HG02943 (cell line): ENCODE data around the gene KRT39.
"Not testable (repeated sequence)": the region's sequence is repeated elsewhere in the genome, so short reads cannot be mapped to it uniquely, and the experiment has no call there.

ENCODE experiments used
- ATAC-seq: cut with Tn5 transposase; IDR thresholded peaks from one replicate; pipeline ENCODE4 v1.9.1; 2021; ENCODE audit warnings: mild to moderate bottlenecking, low read depth, moderate library complexity; ENCODE audit not compliant: unreplicated experiment

KRT39 gene

DNA sequence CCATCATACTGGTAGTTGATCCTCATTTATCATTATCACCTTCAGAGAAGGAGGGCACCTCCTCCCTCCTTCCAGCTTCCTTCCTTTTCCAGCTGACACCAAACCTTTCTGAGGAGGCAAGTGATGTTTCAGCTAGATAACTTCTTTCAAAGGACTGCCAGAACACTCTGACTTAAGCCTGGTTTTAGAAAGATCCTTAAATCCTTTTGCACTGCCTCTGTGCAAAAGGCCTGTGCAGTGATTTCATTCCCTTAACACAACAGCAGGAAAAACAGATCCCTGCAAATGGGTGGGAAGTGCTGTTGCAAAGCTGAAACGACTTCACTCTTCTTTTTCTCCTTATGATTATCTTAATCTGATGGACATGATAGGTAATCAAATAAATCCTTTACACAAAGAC is 22.2 kb downstream of the KRT39 start:
- ATAC-seq, result no peak

DNA sequence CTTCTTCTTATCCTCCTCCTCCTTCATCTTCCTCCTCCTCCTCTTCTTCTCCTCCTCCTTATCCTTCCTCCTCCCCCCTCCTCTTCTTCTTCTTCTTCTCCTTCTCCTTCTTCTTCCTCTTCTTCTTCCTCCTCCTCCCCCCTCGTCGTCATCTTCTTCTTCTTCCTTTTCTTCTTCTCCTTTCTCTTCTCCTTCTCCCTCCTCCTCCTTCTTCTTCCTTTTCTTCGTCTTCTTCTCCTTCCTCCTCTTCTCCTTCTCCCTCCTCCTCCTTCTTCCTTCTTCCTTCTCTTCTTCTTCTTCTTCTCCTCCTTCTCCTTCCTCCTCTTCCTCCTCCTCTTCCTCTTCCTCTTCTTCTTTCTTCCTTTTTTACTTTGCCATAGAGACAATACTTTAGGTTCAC is 24.2 kb downstream of the KRT39 start:
- ATAC-seq, result no peak

DNA sequence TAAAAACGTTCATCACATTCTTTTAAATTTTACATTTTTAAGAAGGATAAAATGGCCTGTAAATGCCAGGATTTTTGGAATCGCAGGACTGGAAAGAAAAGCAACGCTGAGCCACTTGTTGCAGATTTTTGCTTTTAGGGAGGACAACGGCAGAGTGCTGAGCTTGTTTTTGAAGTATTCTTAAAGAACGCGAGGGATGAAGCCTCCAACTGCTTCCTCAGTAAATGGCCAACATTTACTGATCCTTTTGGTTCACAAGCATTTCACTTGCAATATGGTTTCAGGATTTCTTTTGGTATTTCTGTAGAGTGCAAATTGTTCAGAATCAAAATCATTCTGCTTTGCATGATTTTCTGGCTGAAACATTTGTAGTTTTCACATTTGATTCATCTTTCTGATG is 26.5 kb downstream of the KRT39 start:
- no peak for ATAC-seq

DNA sequence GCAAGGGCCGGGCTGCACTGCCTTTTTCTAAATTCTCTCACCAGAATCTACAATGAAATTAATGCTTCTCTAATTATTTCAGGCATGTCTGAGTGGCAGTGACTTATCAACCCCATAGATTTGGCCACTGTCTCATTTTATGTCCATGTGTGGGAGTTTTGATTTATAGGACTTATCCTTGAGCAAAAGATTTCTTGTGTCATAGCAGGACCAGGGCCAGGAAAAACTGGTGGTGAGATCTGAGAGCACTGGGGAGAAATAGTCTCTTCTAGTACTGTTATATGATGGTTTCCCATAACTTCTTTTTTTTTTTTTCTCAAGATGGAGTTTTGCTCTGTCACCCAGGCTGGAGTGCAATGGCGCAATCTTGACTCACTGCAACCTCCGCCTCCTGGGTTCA is 27.8 kb downstream of the KRT39 start:
- ATAC-seq, result no peak

DNA sequence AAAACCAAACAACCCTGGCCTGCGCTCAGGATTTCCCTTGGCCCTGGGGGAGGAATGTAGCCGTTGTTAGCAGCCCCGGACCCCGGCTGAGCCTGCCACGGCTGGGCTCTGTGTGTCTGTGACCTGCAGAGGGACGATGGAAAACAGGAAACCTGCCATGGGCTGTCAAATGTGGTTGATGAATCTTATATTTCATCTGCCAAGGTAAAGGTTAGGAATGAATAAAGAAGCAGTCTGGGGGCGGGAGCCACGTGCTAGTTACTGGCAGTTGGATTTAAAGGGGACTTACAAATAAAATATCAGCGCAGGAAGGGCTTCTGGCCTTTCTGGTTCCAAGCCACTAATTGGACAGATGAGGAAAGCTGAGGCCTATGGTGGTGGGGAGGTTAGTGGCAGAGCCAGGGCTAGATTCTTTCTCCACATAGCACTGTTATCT is 29.3 kb downstream of the KRT39 start, which contains the start of gene KRT23:
Gene KRT23 (minus strand): TSS at position 263 of the 436 bp plus-strand sequence. CDS start 1,043 bp downstream, outside the sequence.
- ATAC-seq, result no peak

DNA sequence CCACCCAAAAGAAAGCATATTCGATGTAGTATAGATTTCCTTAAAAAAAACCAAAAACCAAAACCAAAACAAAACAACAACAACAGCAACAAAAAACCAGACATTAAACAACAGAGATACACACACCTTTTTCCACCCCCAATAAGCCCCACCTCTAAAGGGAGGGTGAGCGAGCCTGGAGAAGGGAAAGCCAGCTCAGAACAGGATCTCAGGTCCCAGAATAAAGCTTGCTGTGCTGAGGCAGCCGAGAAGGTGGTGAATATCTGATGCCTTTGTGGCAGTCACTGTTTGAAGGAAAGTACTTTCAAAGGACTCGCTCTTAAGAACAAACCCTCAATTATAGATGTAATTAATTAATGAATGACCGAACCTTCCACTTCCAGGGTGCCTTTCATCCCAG is 29.8 kb downstream of the KRT39 start:
- ATAC-seq, result no peak

DNA sequence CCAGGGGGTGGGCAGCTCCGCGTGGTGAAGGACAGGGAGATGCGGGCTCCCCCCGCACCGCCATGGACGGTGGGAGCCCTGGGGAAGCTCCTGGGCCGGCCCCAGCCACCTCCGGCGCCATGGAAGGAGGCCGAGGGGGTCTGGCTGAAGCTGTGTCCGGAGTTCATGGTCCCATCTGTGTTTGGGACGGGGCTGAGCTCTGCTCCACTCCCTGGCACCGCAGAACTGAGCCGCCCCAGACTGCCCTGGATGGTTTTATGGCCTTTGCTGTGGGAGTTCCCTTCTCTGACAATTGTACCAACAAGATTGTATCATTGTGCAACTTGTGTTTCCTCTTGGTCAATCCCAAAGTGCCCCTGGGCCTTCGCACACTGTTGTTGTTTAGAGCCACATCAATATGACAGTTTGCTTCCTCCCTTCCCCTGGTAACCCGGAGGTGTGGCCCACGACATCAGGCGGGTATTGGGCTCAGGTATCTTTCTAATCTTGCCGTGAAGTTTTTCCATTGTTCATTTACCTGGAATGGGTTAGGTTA is 30.2 kb downstream of the KRT39 start:
- ATAC-seq, result no peak

DNA sequence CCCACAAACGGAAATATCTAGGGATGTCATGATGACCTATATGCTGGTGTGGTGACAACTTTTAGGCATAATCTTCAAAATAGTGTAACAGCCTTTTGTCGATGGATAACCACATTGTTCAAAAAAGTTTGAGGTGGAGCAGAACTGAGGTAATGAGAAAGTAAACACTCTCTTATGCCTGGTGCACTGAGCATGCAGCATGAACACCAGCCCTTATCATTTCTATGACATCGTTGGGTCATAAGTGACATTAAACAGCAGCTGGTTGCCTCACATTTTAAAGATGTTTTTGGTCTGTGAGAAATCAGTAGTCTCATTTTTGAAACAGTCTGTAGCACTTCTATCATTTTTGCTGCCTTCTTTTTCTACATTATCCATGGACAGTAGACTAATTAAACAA is 31.1 kb downstream of the KRT39 start:
- no peak for ATAC-seq

DNA sequence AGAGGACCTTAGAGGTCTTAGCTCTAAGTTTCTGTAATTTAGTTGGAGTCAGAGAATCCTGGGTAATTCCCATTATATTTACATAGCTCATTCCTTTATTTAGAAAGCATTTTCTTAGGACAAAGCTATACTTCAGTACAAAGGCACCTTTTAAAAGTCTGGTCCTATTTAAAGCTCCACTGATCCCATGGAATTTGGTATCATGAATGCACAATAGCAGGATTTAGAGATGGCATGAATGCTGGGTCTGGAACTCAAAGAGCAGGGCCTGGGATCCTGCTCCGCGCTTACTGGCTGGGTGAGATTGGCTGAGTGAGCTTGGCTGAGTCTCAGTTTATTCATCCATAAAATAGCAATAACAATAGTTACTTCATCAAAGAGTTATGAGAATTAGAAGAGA is 34.1 kb downstream of the KRT39 start:
- ATAC-seq, result no peak

DNA sequence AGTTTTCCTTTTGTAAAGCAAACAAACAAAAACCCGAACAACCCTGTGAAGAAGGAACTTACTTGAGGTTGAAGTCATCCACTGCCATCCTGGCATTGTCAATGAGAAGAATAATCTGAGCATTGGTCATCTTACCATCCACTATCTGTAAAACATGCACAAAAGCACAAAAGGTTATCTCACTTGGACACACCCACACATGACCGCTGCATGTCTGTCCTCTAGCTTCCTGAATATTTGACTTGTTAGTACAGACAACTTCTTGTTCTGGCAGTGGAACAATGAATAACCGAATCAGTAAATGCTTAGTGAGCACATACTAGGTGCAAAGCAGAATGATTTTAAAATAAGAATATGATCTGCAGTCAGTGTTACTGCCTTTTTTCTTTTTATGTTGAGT is 35.4 kb downstream of the KRT39 start:
- no peak for ATAC-seq

DNA sequence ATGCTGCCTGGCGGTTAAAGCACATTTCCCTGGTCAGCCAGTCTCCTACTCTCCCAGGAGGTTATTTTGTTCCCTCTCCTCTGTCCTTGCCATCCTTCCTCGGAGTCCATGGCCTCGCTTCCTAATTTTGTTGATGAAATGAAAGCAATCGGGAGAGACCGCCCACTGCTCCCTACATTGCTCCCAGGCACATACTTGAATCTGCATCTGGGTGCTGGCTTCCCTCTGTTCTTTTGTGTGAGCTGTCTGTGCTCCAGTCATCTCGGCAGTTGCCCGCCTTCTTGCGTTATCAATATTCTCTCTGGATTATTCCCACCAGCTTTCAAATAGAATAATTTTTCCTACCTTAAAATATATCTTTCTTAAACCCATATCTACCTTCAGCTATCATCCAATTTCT is 40.4 kb downstream of the KRT39 start:
- no peak for ATAC-seq

DNA sequence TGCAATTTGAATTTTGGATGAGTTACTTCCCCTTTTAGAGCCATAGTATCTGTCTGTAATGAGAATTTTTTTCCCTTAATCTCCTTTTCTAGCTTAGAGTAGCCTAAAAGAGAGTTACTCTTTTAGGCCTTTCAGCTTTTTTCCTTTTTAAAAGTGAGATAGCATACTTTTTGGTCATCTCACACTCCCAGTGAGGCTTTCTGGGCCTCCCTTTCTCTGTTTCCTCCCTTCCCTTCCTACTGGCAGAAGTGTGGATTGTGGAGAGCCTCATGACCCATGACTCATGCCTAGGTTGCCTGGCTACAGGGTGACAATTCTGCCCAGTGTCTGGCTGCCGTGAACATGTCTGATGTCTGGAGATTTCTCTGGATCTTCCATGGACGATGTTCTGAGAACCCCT is 44.5 kb downstream of the KRT39 start:
- ATAC-seq, result no peak

DNA sequence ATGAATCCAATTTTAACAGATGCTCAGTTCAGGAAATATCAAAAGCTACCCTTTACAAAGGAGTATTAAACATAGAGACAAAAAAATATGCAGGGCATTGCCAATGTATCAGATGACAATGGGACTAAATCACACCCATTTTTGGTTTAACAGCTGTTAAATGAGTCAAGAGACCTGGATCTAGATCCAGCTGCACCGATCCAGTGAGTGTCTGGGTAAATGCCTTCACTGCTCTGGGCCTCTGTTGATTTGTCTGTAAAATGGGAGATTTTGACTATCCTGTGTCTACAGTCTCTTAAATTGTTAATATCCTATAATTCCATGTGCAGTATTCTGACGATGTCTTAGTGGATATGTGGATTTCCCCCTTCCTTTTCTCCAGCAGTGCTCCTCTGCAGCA is 45.7 kb downstream of the KRT39 start:
- ATAC-seq, result no peak

DNA sequence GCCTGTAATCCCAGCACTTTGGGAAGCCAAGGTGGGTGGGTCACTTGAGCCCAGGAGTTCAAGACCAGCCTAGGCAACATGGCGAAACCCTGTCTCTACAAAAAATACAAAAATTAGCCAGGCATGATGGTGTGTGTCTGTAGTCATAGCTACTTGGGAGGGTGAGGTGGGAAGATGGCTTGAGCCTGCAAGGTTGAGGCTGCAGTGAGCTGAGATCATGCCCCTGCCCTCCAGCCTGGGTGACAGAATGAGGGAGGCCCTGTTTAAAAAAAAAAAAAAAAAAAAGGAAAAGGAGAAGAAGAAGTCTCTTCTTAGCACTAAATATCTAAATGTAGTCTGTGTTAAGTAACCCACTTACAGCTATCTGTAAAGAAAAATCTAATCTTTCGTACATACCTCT is 49.6 kb downstream of the KRT39 start:
- ATAC-seq, result not testable (repeated sequence)

DNA sequence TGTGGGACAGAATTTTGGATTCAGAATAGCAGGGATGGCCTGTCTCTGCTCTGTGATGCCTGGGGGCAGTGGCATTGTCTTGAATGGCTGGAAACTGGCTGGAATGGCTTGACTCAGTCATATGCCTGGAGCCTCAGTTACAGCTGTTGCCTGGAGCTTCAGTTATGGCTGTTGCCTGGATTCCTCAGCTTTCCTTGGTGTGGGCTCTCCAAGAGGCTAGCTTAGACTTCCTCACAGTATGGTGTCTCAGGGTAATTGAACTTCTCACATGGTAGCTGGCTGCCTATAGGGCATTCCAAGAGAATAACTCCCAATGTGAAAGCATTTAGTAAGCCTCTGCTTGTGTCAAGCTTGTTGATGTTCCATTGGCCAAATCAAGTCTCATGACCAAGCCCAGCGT is 50.4 kb downstream of the KRT39 start:
- ATAC-seq, result no peak

DNA sequence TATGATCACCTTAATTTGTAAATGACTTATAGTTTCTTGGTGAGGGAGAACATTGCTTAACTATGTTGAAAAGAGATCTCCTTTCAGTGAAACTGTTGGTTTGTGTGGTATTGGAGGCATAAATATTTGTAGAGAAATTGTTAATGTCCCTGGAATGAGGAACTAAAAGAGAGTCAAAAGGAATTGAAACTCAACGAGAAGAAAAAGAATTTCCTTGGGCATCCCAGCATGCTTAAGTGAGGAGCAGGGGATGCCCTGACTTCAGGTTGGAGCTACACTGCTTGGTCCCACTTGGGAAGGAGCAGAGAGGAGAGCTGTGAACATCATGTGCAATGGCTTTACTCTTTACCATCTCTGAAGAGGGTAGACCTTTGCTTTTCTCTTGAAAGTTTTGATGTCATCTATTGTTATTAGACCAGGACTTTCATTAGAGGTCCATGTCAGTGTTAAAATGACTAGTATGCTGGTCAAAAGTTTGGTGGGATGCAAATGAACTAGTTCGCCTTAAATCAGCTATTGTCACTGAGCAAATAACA is 51.0 kb downstream of the KRT39 start:
- ATAC-seq, result no peak

DNA sequence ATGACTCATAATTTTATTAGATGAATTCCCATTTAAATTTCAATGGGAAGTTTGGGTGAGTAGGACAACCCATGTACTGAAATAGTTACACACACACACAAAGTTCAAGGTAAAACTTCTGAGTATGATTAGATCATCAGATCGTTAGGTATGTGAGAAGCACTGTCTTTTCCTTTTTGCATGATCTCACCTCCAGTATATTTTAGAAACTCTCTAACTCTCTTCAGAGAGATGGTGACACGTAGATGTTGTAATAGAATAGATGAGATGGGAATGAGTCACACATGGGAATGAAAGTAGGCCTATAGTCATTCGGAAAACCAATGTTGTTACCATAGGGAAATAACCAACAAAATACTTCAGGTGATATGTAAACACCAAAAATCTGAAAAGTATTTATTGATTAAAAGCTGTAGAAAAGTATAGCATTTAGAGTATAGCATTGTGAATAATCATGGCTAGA is 51.5 kb downstream of the KRT39 start:
- ATAC-seq, result no peak

DNA sequence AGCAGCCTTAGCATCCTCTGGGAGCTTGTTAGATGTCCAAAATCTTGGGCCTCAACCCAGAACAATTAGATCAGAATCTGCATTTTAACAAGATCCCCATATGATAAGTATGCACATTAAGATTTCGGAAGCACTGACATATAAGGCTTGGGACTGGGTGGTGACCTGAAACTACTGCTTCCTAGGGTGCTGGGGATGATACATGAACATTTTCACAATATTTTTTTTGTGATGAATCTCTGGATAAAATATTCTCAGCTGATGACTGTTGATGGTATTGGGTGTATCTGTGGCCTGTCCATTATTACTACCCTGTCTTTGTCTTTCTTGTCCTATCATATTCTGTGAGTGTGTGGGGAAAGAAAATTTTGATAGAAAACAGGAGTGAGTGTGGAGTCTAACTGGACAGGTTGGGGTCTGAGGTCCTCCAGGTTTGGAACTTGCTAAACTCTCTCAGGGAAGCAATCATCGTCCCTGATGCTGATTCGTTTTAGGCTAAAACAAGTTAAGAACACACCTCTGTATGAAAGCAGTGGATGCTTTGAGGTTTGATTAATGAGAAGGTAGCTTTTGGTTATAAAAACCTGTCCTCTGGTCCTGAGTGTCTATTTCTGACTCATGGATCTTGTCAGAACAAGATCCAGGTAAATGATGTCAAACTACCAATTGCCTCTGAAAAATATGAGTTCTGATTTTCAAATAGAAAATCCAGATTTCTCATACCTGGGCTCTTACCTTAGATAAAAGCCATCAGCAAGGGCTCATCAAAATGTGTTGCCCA is 52.5 kb downstream of the KRT39 start:
- ATAC-seq, result no peak

DNA sequence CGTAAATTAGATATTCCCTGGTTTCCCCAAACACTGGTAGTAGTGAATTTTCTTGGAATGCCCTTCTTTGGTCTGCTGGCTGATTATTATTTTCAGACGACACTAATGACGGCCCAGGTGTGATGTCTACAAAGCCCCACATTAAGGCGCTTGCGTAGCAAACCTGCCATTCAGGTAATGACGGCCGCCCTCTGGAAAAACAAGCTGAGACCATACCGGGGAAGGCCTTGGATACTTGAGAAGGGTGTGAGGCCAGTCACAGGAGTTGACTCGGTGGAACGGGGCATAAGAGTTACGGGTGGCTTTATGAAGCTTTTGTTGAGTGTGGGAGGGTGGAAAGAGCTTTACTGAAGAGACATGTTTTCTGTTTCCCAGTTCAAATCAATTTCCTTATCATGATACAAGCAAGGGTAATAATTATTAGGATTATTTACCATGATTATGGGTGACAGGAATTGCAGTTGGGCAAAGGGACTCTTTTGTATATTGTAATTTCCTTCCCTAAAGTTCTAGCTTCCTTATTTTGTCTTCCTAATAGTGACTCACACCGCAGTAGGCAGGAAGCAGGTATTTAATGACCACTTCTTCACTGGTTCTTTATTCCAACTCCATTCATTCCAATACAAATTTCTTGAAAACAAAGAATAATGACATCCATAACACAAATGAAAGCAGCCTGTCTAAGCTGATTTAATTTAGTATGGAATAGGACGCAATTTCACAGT is 54.1 kb downstream of the KRT39 start:
- no peak for ATAC-seq

DNA sequence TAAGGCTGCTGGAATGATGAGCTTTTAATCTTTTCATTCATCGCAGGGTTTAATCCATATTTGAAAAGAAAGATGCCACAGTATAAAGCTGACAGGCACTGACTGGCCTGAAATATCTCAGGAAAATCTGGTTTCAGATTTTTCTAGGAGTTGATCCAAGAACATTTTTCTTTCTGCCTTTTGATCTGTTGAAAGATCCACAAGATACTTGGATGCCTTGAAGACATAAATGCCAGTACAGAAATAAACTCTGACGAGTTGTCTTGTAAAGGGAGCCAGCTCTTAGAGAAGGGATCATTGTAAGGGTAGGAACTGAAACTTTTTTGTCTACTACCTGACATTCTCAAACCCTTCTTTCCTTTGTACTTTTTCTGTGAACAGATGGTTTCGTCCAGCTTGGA is 56.3 kb downstream of the KRT39 start:
- no peak for ATAC-seq

DNA sequence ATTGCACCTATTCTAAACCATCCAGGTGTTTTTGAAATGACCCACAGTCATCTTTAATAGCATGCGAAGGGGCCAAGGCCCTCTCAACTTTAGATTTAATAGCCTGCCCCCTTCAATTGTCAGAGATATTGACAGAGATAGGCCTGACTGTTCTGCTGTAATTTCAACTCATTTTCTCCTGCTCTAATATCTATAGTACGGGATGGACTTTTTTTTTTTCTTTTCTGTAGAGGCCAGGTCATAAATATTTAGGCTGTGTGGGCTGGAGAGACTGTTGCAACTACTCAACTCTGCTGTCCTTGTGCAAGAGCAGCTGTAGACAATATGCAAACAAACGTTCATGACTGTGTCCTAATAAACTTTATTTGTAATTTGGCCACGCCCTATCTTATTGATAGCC is 57.0 kb downstream of the KRT39 start:
- no peak for ATAC-seq
